HG02943 (cell line): ENCODE data around the gene AGPS.

ENCODE experiments used
- ATAC-seq: cut with Tn5 transposase; IDR thresholded peaks from one replicate; pipeline ENCODE4 v1.9.1; 2021; ENCODE audit warnings: mild to moderate bottlenecking, low read depth, moderate library complexity; ENCODE audit not compliant: unreplicated experiment

The AGPS gene

DNA sequence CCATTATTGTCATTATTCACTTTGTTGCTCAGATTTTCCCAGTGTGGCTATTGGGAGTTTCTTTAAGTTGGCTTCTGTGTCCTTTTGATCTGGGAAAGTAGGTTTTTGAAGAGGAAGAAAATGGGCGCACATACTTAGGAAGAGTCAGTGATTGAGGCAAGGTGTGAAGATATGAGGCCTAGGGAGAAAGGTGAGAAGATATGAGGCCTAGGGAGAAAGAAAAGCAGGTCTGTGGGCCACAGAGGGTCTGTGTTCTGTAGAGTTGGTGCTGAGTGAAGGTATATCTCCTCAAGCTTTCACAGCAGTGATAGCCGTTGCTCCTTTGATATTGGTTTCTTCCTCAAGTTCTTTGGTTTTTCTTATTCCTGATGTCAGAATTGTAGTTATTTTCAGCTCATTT is 126.2 kb downstream of the AGPS start:
- no peak for ATAC-seq

DNA sequence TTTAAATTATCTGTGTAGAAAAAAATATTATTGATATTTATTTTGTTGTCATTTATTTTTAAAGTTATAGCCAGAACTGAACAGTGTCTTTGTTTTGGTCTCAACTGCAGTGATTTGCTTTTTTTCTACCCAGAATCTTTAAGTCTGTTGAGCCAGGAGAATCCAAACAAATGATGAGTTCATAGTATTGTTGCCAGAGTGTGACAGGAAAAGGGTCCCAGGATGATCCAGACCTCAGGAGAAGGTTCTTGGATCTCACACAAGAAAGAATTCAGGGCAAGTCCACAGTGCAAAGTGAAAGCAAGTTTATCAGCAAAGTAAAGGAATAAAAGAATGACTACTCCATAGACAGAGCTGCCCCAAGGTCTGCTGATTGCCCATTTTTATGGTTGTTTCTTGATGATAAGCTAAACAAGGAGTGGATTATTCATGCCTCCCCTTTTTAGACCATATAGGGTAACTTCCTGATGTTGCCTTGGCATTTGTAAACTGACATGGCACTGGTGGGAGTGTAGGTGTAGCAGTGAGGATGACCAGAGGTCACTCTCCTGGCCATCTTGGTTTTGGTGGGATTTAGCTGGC is 127.1 kb downstream of the AGPS start:
- no peak for ATAC-seq

DNA sequence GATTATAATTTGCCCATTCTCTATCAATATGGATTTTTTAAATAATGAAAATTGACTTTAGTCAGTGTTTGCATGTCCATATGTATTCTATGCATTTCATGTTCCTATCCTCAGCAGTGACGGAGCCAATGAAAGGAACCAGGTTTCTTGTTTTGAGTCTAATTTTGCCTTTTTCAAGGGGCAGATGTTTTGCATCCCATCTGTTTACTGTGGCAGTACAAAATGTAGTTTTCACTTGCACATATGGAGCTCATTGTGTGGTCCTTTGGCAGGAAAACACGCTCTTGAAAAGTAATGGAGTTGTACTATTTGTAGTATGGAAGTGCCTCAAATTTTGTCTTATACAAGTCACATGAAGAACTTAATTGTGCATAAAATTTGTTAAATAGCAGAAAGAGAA is 127.8 kb downstream of the AGPS start:
- no peak for ATAC-seq

DNA sequence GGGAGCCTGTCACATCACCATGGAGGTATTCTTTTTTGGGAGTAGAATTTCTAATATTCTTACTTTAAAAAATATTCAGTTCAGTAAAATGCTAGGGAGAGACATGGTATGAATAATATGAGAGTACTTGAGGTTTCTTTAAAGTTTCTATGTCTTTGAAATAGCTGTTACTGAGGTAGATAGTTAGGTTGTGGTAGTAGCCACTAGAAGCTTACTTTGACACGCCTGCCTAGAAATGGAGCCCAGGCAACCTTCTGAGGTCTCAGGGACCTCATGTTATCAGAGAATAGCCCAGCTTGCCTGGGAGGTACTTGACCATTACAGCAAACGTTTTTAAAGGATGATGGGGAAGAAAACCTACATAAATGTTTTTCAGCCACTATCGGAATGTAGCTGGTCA is 131.2 kb downstream of the AGPS start:
- no peak for ATAC-seq

DNA sequence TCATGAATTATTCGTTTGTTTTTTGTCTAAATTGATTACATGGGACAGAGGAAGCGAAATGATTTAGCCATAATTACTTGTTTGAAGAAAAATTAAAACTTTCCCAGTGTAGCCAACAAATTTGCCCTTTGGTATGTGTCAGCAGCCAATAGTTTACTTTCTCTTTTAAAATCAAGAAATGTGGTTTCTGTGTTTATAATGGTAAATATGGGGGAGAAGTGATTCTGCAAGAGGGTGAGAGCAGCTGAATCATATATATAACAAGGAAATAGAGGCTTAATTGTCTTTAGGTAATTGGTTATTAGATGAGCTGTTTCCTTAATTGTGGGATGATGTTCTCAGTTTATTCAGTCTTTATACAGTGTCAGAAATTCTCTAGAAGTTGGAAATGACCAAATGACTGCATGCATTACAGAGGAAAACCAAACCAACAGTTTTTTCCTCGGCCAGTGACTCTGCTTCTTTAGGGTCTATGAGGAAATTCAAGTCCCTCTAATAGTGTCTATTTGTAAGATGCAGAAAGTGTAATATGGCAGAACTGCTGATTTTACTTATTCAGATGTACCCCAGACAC is 132.9 kb downstream of the AGPS start:
- ATAC-seq = no peak

DNA sequence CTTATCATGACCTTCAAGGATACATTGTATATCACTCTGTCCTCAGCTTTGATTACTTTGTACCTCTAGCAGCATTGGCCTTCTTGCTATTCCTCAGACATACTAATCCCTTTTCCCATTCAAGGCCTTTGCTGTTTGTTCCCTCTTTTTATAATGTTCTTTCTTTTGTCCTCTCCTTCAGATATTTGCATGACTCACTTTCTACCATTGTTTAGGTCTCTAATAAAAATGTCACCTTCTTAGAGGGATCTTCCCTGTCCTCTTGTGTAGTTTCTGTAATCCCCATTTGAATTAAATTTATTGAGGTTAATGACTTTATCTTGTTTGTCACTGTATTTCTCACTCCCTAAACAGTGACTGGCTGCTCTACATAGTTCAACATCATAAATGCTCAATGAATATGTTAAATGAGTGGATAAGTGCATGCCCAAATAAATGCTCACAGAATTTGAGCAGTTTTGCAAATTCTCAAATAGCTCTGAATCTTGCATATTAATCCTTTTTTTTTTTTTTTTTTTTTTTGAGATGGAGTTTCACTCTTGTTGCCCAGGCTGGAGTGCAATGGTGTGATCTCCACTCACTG is 135.9 kb downstream of the AGPS start:
- no peak for ATAC-seq

DNA sequence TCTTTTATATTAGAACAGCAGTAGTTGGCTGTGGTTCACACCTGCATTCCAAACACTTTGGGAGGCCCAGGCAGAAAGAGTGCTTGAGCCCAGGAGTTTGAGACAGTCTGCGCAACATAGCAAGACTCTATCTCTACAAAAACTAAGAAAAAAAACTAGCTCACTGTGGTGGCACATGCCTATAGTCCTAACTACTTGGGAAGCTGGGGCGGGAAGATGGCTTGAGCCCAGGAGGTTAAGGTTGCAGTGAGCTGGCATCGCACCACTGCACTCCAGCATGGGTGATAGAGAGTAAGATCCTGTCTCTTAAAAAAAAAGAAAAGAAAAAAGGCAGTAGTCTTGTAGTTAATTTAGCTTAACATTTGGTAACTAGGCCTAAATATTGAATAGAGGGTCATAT is 136.6 kb downstream of the AGPS start:
- no peak for ATAC-seq

DNA sequence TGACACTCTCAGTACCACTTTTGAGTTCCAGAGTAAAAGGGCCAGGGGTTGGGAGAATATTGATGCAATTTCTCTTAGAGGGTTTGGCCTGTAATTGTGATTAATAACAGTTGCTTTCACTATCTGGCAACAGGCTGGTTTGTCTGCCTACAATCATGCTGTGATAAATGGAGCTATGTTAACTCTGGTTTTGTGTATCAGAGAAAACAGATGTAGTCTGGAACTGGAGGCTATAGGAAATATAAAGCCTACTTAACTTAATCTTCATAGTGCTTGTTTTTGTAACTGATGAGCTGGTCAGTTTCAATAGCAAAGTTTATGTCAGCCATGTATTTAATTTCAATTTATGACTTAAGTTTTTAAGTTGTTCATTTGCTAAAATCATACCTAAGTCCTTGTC is 138.0 kb downstream of the AGPS start:
- no peak for ATAC-seq

DNA sequence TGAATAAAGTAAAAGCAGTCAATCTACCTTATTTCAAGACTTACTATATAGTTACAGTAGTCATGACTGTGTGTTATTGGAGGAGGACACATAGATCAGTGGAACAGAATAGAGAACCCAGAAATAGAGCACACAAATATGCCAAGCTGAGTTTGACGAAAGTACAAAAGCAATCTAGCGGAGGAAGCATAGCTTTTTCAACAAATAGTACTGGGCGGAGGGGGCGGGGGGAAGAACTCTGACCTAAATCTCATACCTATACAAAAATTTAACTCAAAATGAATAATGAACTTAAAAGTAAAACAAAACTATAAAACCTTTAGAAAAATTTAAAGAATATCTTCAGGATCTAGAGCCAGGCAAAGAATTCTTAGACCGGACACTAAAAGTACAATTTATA is 139.1 kb downstream of the AGPS start:
- no peak for ATAC-seq

DNA sequence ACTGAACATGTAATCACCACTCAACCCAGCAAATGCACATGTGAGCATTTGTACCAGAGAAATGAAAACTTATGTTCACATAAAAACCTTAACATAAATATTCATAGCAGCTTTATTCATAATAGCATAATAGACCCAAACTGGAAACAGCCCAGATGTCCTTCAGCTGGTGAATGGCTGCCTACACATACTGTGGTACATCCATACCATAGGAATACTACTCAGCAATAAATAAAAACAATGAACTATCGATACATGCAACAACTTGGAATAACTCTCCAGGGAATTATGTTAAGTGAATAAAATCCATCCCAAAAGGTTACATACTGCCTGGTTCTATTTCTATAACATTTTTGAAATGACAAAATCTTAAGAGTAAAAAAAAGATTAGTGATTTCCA is 140.0 kb downstream of the AGPS start:
- no peak for ATAC-seq

DNA sequence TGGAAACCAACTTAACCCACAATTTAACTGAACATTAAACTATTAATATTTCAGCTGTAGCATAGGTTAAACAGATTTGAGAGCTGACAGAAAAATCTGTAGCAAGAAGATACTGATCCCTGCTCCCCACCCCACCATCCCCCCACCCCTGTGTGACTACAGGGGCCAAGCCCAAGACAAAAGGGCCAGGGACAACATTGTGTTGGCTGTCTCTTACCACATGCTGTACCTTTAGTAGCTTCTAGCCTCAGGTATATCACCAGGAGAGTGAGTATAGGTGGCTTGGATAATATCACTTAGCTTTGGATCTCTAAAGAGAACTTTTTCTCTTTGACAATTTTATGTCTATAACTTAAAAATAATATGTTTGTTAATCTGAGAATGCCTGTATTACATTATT is 140.7 kb downstream of the AGPS start:
- ATAC-seq = no peak

DNA sequence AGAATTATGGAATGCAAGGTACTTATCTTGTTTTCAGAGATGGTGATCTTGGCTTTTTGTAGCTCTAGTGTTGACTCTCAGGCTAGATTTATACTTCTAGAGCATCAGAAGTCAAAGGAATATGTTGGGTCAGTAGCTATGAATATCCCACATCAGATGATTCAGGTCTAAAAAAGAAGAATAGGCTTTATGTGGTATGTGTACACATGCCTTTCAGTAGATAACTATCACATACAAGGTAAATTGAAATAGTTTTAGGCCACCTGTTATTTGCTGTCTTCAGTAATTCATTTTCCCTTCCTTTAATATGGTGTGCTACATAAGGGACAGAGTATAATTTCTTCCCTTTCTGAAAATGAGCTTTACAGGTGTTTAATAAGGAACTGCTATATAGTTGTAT is 142.4 kb downstream of the AGPS start:
- ATAC-seq = no peak

DNA sequence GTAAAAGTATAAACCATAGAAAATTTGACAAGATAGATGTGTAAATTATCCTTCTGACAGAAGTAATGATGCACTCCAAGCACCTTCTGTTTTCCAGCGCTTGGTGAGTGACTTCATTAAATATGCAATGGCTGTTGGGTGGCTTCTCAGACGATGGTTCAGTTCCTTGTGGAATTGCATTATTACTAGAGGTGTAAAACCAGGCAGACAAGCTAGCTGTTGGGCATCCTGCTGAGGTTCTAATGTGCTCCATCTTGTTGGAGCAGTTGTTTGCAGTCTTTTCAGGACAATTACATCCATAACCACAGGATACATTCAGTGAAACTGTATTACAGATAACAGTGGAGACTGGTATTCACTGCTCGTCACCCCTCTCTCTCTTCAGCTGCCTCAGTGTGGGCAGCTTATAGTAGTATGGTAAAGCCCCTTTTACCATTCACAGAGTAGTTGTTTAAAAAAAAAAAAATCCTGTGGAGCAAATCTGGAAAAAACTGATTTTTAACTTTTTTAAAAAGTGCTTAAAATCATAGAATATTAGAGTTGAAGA is 143.5 kb downstream of the AGPS start:
- no peak for ATAC-seq

DNA sequence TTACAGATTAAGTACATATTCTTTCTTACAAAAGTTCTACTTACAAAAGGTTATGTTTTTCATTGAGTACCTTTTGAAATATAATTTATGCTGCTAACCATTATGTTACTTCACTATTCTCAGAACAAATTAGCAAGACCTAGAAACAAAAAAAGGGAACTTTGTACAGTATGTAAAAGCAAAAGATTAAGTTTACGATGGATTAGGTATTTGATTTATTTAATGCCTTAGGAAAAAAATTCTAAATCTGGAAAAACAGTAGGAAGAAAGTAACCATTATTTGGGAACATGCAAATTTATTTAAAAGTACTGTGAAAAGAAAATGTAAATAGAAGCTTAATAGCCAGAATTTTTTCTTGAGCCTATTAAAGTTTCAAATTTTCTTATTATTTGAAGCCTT is 144.6 kb downstream of the AGPS start:
- no peak for ATAC-seq

DNA sequence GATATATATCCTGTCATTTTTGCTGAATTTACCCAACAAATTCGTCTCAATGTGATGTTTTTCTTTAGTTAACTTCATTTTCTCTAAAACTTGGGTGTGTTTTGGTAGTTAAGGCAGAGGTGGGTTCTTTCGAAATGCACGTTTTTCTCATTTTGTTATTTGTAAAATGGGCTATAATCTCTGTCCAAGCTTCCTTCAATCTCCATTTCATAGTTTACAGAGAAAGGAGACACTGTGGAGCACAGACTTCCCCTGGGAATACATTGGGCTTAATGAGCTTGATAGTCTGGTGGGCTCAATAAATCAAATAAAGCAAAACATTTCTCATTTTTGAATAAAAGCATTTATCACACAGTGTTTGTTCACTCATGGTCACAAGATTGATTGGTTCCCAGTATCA is 145.1 kb downstream of the AGPS start:
- no peak for ATAC-seq

DNA sequence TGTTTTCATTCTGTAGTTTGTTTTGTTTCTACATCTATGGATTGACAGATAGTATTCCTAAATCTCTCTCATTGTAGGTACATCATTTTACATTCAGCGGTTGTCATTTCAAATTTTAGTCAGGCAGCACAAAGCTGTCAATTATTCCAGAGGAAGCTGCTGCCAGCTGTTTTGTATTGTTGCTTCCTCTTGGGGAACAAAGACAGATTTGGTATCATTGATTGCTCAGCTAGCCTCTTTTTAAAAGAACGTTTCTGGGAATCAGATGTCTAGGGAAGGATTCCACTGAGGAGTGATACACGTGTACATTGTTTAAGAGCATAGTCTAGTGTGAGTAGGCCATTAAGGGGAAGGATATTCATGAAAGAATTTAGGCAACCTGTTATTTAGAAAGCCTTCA is 145.8 kb downstream of the AGPS start:
- ATAC-seq = no peak

DNA sequence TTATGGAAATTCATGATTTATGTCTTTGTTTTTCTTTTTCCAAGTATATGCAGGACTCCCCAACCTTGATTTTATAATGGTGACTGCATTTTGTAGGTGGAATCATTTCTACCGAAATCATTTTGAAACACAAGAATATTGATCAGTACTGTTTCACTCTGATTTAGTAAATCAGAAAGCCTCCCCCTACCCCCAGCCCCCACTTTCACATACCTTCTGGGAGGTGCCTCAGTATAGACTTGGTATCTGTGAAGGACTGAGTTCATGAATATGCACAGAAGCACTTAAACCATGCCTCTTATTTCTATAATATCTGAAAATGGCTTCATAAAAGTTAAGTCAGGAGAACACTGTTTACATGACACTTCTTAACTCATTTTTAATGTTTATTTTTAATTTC is 147.7 kb downstream of the AGPS start:
- no peak for ATAC-seq

DNA sequence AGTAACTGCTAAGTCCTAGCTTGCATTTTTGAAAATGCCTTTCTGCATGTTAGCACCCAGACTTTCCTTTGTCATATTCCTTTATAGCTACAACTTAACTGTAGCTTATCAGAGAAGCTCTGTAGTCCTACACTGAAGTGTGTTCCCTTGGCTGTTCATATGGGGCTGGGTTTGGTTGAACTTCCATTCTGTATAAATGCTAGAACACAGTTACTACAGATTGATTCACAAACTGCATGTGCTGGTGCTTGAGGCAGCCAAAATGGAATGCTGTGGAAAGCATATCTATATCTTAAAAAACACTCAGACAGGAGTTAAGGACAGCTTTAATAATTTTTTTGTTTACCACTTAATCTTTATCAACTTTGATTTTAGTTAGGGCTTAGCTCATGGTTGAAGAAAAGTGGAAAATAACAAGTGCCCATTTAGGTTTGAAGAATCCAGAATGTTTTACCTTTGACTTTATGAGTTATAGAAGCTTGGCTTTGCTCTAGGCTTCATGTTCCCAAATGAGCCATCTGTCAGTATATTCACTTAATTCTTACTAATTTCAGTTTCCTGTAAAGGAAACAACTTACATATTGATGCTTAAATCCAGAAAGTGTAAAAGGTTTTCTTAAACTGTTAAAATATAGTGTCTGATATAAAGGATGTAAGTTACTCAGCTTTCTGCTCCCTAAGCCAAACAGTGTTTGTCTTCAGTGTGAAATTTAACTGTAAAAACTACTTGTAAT is 148.9 kb downstream of the AGPS start:
- ATAC-seq = no peak

DNA sequence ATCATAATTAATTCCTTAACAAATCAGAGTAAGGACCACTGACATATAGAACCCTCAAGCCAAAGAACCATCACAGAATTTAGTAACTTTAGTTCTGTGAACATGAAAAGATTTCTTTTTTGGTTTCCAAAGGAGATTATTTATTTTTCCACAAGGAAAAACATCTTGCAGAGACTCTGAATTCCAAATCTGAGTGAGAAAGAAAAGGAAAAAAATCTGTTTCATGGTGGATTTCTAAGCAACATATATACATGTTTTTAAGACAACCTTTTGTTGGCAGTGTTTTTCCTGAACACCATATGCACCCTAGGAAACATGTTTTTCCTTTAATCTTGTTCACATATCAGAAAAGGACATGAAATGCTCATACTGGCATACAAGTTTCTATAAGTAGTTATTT is 149.8 kb downstream of the AGPS start:
- no peak for ATAC-seq

DNA sequence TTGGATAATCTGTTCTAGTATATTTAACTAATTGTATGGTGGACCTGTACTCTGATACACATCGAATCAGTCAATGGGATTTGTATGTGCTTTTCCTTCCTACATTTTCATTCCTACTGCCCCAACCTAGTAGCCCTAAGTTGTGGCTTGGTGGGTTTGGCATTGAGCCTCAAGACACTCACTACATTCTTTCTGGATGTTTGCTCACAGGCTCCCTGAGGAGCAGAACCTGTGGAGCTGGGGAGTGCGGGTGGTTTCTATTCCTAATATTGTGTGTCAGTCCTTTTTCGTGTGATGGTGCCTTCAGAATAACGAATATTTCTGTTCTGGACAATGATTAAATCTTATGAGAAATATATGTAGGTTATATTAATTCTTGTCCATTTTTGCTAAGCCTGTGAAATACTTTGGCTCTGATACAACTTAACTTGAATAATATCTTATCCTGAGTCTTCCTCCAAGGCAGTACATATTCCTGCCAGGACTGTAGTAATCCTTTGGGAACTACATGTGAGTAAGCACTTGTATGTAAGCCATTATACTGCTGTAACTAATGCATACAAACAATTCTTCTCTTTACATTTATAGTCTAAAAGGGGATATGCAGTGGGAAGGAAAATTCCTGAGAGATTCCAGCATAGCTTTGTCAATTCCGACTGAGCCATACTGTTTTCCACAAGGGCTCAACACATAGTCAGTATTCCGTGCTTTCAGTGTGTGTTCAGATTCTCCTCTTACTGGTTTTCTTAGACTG is 150.6 kb downstream of the AGPS start:
- no peak for ATAC-seq

DNA sequence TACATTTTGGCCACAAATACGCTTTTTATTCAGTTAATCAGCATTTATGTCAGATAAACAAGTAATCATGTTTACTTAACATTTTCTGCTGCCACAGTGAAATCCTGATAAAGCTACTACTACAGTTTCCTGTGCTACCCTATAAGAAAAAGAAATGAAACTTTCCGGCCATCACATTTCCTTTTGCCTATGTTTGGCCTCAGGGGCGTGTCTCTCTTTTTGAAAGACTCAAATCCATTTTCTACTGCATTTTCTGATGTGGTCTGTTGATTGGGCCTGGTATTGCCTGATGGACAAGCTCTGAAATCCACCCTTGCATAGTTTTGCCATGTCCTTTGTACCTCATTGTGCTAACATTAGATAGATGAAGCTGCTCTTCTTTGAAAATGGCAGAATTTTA is 152.6 kb downstream of the AGPS start:
- ATAC-seq = no peak
